Measurements from ENCODE around the gene ADCY3. TPM values are rescaled to one million over a fixed set of nuclear protein-coding genes. Genes with fewer than 3 reads are reported as not detected.
A peak's percentile ranks its signal among the peaks of the same experiment; 100 is the strongest.
"Not testable (repeated sequence)": the region's sequence is repeated elsewhere in the genome, so short reads cannot be mapped to it uniquely, and the experiment has no call there.

The ADCY3 gene
- total RNA-seq, 1 experiment from 2014 or later: 57.6 TPM

DNA sequence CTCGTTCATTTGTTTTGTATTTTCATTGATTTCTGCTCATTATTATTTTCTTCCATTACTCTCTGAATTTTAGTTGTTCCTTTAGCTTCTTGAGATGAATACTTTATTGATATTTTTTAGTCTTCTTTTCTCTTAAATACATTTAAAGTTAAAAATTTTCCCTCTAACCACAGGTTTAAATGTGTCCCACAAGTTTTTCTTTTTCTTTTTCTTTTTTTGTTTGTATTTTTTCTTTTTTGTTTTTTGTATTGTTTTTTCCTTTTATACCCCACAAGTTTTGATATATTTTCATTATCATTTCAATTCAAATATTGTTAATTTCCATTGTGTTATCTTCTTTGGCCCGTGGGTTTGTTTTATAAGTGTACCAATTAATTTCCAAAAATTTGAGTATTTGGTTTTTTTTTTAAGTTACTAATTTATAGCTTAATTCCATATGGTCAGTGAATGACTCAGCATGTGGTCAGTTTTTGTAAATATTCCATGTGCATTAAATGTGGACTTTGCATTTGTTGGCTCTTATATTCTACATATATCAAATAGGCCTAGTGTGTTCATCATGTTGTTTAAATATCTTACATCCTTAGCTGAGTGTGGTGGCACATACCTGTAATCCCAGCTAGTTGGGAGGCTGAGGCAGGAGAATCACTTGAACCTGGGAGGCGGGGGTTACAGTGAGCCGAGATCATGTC is 110.6 kb downstream of the ADCY3 start:
- Histone ChIP-seq H3K9ac (ENCODE audit: low read length) (no peak overlapping the region), H3K27ac (ENCODE audit: low read length) (no peak overlapping the region), H3K79me2 (ENCODE audit: low read length) (peaks cover 81% of the 10 kb centered on the region), H3K36me3 (ENCODE audit: insufficient read depth, low read length) (peaks cover 17% of the 10 kb centered on the region), H3K4me3 (ENCODE audit: low read length) (no peak overlapping the region), H2AFZ (ENCODE audit: low read length) (no peak overlapping the region), H3K4me1 (ENCODE audit: low read length) (peaks cover 5% of the 10 kb centered on the region; the same call in 1 of the 2 replicates), H3K9me2 (replicated peaks; ENCODE audit: insufficient read depth, low read length) (no peaks in the 10 kb centered on the region), H3K4me2 (ENCODE audit: low read depth, low read length, poor library complexity, severe bottlenecking) (no peak overlapping the region), H3K27me3 (ENCODE audit: low read length) (no peaks in the 10 kb centered on the region), H3K9me3 (ENCODE audit: low read length) (no peaks in the 10 kb centered on the region), H4K20me1 (ENCODE audit: insufficient read depth, low read depth, low read length) (no peaks in the 10 kb centered on the region)
- no peak for DNase-seq

DNA sequence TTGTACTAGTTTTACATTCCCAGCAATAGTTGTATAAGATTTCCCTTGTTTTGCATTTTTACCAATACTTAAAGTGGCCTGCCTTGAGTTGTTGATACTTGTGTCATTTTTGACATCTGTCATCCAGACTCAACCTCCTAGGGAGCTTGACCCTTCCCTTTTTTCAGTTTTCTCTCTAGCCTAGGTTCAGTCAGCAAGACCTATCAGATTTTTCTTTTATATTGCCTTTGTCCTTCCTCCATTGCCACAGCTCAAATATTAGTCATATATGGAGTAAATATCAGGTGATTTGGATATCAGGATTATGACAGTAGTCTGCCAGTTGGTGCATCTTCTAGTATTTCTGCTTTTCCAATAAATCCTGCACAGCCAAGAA is 113.4 kb downstream of the ADCY3 start:
- Histone ChIP-seq H3K27ac (ENCODE audit: low read length) (no peak overlapping the region), H3K9me3 (ENCODE audit: low read length) (no peaks in the 10 kb centered on the region), H3K36me3 (ENCODE audit: insufficient read depth, low read length) (peaks cover 12% of the 10 kb centered on the region), H3K4me3 (ENCODE audit: low read length) (no peak overlapping the region), H3K4me1 (ENCODE audit: low read length) (peaks cover 5% of the 10 kb centered on the region; the same call in 1 of the 2 replicates), H4K20me1 (ENCODE audit: insufficient read depth, low read depth, low read length) (no peaks in the 10 kb centered on the region), H3K27me3 (ENCODE audit: low read length) (no peaks in the 10 kb centered on the region), H3K9ac (ENCODE audit: low read length) (no peak overlapping the region), H2AFZ (ENCODE audit: low read length) (no peak overlapping the region), H3K4me2 (ENCODE audit: low read depth, low read length, poor library complexity, severe bottlenecking) (no peak overlapping the region), H3K79me2 (ENCODE audit: low read length) (peaks cover 55% of the 10 kb centered on the region), H3K9me2 (replicated peaks; ENCODE audit: insufficient read depth, low read length) (no peaks in the 10 kb centered on the region)
- DNase-seq: no peak

GRCh38 chr2:24805811-24806660 is 114.0 kb downstream of the ADCY3 start:
- not testable (repeated sequence) for DNase-seq; H3K9me2 ChIP-seq (replicated peaks; ENCODE audit: insufficient read depth, low read length); H3K4me2 ChIP-seq (ENCODE audit: low read depth, low read length, poor library complexity, severe bottlenecking); H3K27me3 ChIP-seq (ENCODE audit: low read length); H3K9me3 ChIP-seq (ENCODE audit: low read length); H3K27ac ChIP-seq (ENCODE audit: low read length); H2AFZ ChIP-seq (ENCODE audit: low read length); H3K9ac ChIP-seq (ENCODE audit: low read length); H3K4me1 ChIP-seq (ENCODE audit: low read length); H3K4me3 ChIP-seq (ENCODE audit: low read length); H4K20me1 ChIP-seq (ENCODE audit: insufficient read depth, low read depth, low read length)
- Histone ChIP-seq H3K36me3 (ENCODE audit: insufficient read depth, low read length) (peaks cover 12% of the 10 kb centered on the region), H3K79me2 (ENCODE audit: low read length) (peaks cover 53% of the 10 kb centered on the region)

DNA sequence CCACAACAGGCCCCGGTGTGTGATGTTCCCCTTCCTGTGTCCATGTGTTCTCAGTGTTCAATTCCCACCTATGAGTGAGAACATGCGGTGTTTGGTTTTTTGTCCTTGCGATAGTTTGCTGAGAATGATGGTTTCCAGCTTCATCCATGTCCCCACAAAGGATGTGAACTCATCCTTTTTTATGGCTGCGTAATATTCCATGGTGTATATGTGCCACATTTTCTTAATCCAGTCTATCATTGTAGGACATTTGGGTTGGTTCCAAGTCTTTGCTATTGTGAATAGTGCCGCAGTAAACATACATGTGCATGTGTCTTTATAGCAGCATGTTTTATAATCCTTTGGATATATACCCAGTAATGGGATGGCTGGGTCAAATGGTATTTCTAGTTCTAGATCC is 119.5 kb downstream of the ADCY3 start:
- Histone ChIP-seq H3K36me3 (ENCODE audit: insufficient read depth, low read length) (peaks cover 27% of the 10 kb centered on the region; the same call in 1 of the 2 replicates), H3K79me2 (ENCODE audit: low read length) (peaks cover 42% of the 10 kb centered on the region)
- H3K9ac ChIP-seq (ENCODE audit: low read length); H3K4me3 ChIP-seq (ENCODE audit: low read length); H3K4me2 ChIP-seq (ENCODE audit: low read depth, low read length, poor library complexity, severe bottlenecking); H3K27me3 ChIP-seq (ENCODE audit: low read length); H2AFZ ChIP-seq (ENCODE audit: low read length); H3K4me1 ChIP-seq (ENCODE audit: low read length); H3K9me3 ChIP-seq (ENCODE audit: low read length); H3K9me2 ChIP-seq (replicated peaks; ENCODE audit: insufficient read depth, low read length); DNase-seq; H3K27ac ChIP-seq (ENCODE audit: low read length); H4K20me1 ChIP-seq (ENCODE audit: insufficient read depth, low read depth, low read length): not testable (repeated sequence)

GRCh38 chr2:24797644-24798043 is 122.4 kb downstream of the ADCY3 start:
- no peak overlapping the region for H3K9ac ChIP-seq (ENCODE audit: low read length)
- H4K20me1 ChIP-seq (ENCODE audit: insufficient read depth, low read depth, low read length): no peaks in the 10 kb centered on the region
- no peak overlapping the region for H3K4me3 ChIP-seq (ENCODE audit: low read length)
- H3K27ac ChIP-seq (ENCODE audit: low read length): no peak overlapping the region
- H3K4me1 ChIP-seq (ENCODE audit: low read length): peaks cover 13% of the 10 kb centered on the region
- no peaks in the 10 kb centered on the region for H3K27me3 ChIP-seq (ENCODE audit: low read length)
- peaks cover 32% of the 10 kb centered on the region; the same call in 1 of the 2 replicates for H3K36me3 ChIP-seq (ENCODE audit: insufficient read depth, low read length)
- no peaks in the 10 kb centered on the region for H3K9me3 ChIP-seq (ENCODE audit: low read length)
- no peak overlapping the region for H2AFZ ChIP-seq (ENCODE audit: low read length)
- H3K9me2 ChIP-seq (replicated peaks; ENCODE audit: insufficient read depth, low read length): no peaks in the 10 kb centered on the region
- peaks cover 64% of the 10 kb centered on the region for H3K79me2 ChIP-seq (ENCODE audit: low read length)
- no peak overlapping the region for H3K4me2 ChIP-seq (ENCODE audit: low read depth, low read length, poor library complexity, severe bottlenecking)
- DNase-seq: no peak

DNA sequence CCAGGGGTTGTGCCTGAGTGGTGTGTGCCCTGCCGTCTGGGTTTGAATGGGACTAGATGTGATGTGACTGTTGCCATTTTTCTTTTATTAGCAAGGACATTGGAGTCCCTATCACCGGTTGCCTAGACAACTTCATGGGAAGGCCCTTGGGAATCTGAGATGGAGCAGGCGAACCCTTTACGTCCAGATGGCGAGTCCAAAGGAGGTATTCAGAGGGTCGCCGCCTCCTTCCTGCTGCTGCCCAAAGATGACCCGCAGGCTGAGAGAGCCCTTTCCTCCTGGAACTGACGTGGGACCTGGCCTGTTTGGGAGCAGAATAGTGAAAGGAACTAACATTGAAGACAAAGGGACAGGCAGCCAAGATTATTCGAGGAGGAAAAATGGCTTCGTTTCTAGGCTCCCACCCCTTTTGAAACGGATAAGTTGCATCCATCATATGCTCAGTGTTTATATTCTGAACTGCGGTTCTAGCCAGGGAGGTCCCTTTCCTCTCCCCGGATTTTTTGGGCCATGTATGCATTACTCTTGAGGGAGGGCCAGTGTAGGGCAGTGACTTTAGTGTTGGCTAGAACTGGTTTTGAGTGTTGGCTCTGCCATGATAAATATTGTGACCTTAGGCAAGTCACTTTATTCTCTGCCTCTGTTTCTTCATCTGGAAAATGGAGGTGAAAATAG is 126.1 kb downstream of the ADCY3 start:
- DNase-seq: peak; percentile 61
- no peaks in the 10 kb centered on the region for H3K9me2 ChIP-seq (replicated peaks; ENCODE audit: insufficient read depth, low read length)
- H4K20me1 ChIP-seq (ENCODE audit: insufficient read depth, low read depth, low read length): no peaks in the 10 kb centered on the region
- peaks cover 41% of the 10 kb centered on the region for H3K4me1 ChIP-seq (ENCODE audit: low read length)
- no peaks in the 10 kb centered on the region for H3K27me3 ChIP-seq (ENCODE audit: low read length)
- H3K79me2 ChIP-seq (ENCODE audit: low read length): peaks cover 54% of the 10 kb centered on the region
- peak overlapping the region; percentile 62; the same call in 1 of the 2 replicates for H2AFZ ChIP-seq (ENCODE audit: low read length)
- H3K4me2 ChIP-seq (ENCODE audit: low read depth, low read length, poor library complexity, severe bottlenecking): peak overlapping the region; percentile 72
- H3K4me3 ChIP-seq (ENCODE audit: low read length): peak overlapping the region; percentile 91
- H3K9ac ChIP-seq (ENCODE audit: low read length): peak overlapping the region; percentile 86
- no peaks in the 10 kb centered on the region for H3K9me3 ChIP-seq (ENCODE audit: low read length)
- peak overlapping the region; percentile 64 for H3K27ac ChIP-seq (ENCODE audit: low read length)
- peaks cover 22% of the 10 kb centered on the region; the same call in 1 of the 2 replicates for H3K36me3 ChIP-seq (ENCODE audit: insufficient read depth, low read length)

DNA sequence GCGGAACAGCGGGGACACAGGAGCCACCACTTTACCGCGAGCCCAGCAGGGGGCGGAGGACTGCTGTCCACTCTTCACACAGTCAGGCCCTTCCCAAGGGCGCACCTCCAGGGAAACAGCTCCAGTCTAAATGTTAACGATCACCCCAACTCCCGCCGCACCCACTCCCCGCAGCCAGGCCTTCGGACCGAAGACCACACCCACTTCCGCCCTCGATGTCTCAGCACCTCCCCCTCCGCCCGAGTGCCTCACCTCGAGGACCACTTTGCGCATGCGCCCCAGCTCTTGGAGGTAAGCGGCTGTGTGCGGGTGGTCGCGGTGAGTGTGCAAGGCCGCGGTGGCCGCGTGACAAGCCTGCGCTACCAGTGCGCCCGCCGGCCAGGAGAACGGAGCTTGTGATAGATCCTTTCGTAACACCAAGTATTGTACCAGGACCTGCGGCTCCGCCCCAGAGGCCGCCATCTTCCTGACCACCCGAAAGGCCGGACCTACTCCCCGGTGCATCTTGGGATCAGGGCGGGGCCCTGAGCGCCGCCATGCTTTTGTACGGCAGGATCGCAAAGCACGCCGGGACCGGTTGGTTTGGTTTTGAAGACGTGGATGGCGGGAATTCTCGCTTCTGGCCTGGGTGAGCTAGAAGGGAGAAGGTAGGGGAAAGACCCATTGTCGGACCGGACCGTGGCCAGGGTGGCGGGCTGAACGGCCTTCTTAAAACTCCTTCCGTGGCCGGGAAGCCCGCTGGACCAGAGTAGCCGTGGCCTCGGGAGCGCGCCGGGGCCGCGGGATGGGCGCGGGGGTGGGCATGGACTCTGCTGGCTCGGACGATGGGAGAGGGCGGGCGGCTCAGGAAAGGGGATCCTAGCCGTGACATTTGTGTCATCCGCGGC is 126.9 kb downstream of the ADCY3 start, which contains the start of the genes CENPO and PTRHD1:
Gene CENPO, plus strand, starts transcription at position 552 of the 887 bp plus-strand sequence. CDS start 495 bp downstream, outside the sequence.
Gene PTRHD1, minus strand, starts transcription at position 518 of the 887 bp plus-strand sequence. Its CDS starts 14 bp downstream, at position 504.
- DNase-seq: peak; percentile 98
- H3K79me2 ChIP-seq (ENCODE audit: low read length): peaks cover 48% of the 10 kb centered on the region
- peak within 1 kb of the TSS; percentile 71; the same call in 1 of the 2 replicates for H2AFZ ChIP-seq (ENCODE audit: low read length)
- no peaks in the 10 kb centered on the region for H3K27me3 ChIP-seq (ENCODE audit: low read length)
- H3K4me1 ChIP-seq (ENCODE audit: low read length): peaks cover 41% of the 10 kb centered on the region
- H3K27ac ChIP-seq (ENCODE audit: low read length): peak within 1 kb of the TSS; percentile 64
- peak within 1 kb of the TSS; percentile 86 for H3K9ac ChIP-seq (ENCODE audit: low read length)
- peaks cover 22% of the 10 kb centered on the region; the same call in 1 of the 2 replicates for H3K36me3 ChIP-seq (ENCODE audit: insufficient read depth, low read length)
- H4K20me1 ChIP-seq (ENCODE audit: insufficient read depth, low read depth, low read length): no peaks in the 10 kb centered on the region
- peak within 1 kb of the TSS; percentile 72 for H3K4me2 ChIP-seq (ENCODE audit: low read depth, low read length, poor library complexity, severe bottlenecking)
- no peaks in the 10 kb centered on the region for H3K9me2 ChIP-seq (replicated peaks; ENCODE audit: insufficient read depth, low read length)
- H3K4me3 ChIP-seq (ENCODE audit: low read length): peak within 1 kb of the TSS; percentile 91
- no peaks in the 10 kb centered on the region for H3K9me3 ChIP-seq (ENCODE audit: low read length)

Data from Karpas-422 (cell line).